SH-SY5Y (cell line): ENCODE results near the gene TMEM178B.

ENCODE experiments used
- GATA2 ChIP-seq: IDR thresholded peaks from 2 replicates; pipeline ENCODE4 v1.6.1; 2011; ENCODE audit warnings: mild to moderate bottlenecking, low read depth, low read length
- GATA3 ChIP-seq: IDR thresholded peaks from 2 replicates; pipeline ENCODE4 v1.6.1; 2011; ENCODE audit warnings: low read depth, mild to moderate bottlenecking, low read length, moderate library complexity

The TMEM178B gene

GRCh38 chr7:141220263-141220880 is 146.5 kb downstream of the TMEM178B start:
- TF ChIP-seq GATA3 (no peak), GATA2 (no peak)

- no peak for TF ChIP-seq GATA2
- no peak for TF ChIP-seq GATA3
Observed at GRCh38 chr7:141221007-141221612, 147.2 kb downstream of the TMEM178B start.

GRCh38 chr7:141225916-141226618 is 152.2 kb downstream of the TMEM178B start:
- TF ChIP-seq GATA2 (no peak), GATA3 (no peak)

GRCh38 chr7:141227454-141227853 is 153.6 kb downstream of the TMEM178B start:
- TF ChIP-seq GATA2: no peak
- no peak for TF ChIP-seq GATA3

- TF ChIP-seq GATA2 (no peak), GATA3 (no peak)
Observed at GRCh38 chr7:141228482-141228881, 154.6 kb downstream of the TMEM178B start.

GRCh38 chr7:141231018-141231792 is 157.3 kb downstream of the TMEM178B start:
- no peak for TF ChIP-seq GATA2
- no peak for TF ChIP-seq GATA3

GRCh38 chr7:141232286-141233051 is 158.6 kb downstream of the TMEM178B start:
- TF ChIP-seq GATA3 (no peak), GATA2 (no peak)

GRCh38 chr7:141234335-141235105 is 160.7 kb downstream of the TMEM178B start:
- TF ChIP-seq GATA3: no peak
- TF ChIP-seq GATA2: no peak

- no peak for TF ChIP-seq GATA3
- no peak for TF ChIP-seq GATA2
Observed at GRCh38 chr7:141235656-141236055, 161.8 kb downstream of the TMEM178B start.

GRCh38 chr7:141238596-141239243 is 164.9 kb downstream of the TMEM178B start:
- no peak for TF ChIP-seq GATA2
- TF ChIP-seq GATA3: no peak

GRCh38 chr7:141239661-141240060 is 165.8 kb downstream of the TMEM178B start:
- no peak for TF ChIP-seq GATA3
- TF ChIP-seq GATA2: no peak

GRCh38 chr7:141242568-141242967 is 168.7 kb downstream of the TMEM178B start:
- TF ChIP-seq GATA3: no peak
- TF ChIP-seq GATA2: no peak
